ENCODE results near the gene PRDX6. TPM values are rescaled to one million over a fixed set of nuclear protein-coding genes. Genes with fewer than 3 reads are reported as not detected.

PRDX6 gene
- total and polyA plus RNA-seq, 2 of the 8 experiments (the other 6 are each of a cell fraction or from before 2014, with no cell fraction given): 348 to 677 TPM

DNA sequence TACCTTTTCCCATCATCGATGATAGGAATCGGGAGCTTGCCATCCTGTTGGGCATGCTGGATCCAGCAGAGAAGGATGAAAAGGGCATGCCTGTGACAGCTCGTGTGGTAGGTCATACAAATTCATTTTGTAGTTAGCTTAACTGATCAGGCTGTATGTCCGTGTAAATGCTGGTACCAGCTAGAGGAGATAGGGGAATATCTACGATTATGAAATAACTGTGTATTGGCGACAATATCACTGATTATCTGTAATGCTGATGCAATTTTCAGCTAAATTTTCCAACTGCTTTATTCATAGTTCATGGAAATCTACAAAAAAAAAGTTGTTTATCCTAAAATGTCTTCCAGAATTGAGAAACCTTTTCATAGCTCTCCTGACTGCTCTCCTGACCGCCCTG is 8.3 kb downstream of the PRDX6 start:
- no peak overlapping the region for H4K91ac ChIP-seq (replicated peaks; ENCODE audit: insufficient read length, low read length)
- no peak overlapping the region for H3K4me3 ChIP-seq (ENCODE audit: extremely low read depth in 1 of 4, insufficient read depth in 2 of 4, low read depth in 3 of 4, low read length in 4 of 4)
- H3K27me3 ChIP-seq (replicated peaks in 1 of 4; ENCODE audit: control insufficient read depth in 3 of 4, extremely low read depth in 1 of 4, insufficient read depth in 3 of 4, low read length in 3 of 4): no peaks in the 10 kb centered on the region
- WGBS, 2 experiments (ENCODE audit: extremely low coverage in 1 of 2, insufficient coverage in 1 of 2, insufficient read length in 1 of 2, insufficient replicate concordance in 2 of 2, low coverage in 1 of 2, low lambda C conversion rate in 2 of 2, missing lambda C conversion rate in 1 of 2): 92% methylated on average over 7 of the region's 7 CpGs; no CpG with 5 or more reads in 1 of the 2 experiments
- no peak overlapping the region for H3K18ac ChIP-seq (ENCODE audit: extremely low read depth, low read length)
- H3K14ac ChIP-seq (ENCODE audit: insufficient read length): no peak overlapping the region
- H3K9ac ChIP-seq (replicated peaks in 1 of 4; ENCODE audit: extremely low read depth in 1 of 4, low read depth in 3 of 4, low read length in 3 of 4): no peak overlapping the region
- peaks cover 2 to 4% of the 10 kb centered on the region in 2 experiments for H4K20me1 ChIP-seq (replicated peaks in 1 of 2; ENCODE audit: control insufficient read depth in 1 of 2, insufficient read depth in 2 of 2, low read length in 2 of 2)
- FAIRE-seq (no peak), DNase-seq (ENCODE audit: low read depth in 1 of 2, low spot score in 2 of 2) (no peak)
- CTCF ChIA-PET (ENCODE audit: partially characterized antibody): interaction anchor here (1.3 to 1.7 kb wide), 3 partner anchors 21 to 54 kb away, joined by 4 to 7 read pairs (median 5); no protein-coding TSS in a partner anchor
- peaks cover 51 to 88% (median 75%) of the 10 kb centered on the region in 4 experiments for H3K36me3 ChIP-seq (ENCODE audit: control insufficient read depth in 2 of 4, insufficient read depth in 4 of 4, low read length in 3 of 4)
- no peak overlapping the region for H2BK12ac ChIP-seq (ENCODE audit: low read depth, low read length)
- H3K56ac ChIP-seq (replicated peaks; ENCODE audit: insufficient read length, low read depth, low read length): no peak overlapping the region
- H3K9me3 ChIP-seq (ENCODE audit: insufficient read depth in 2 of 2, low read depth in 1 of 2, low read length in 1 of 2): no peaks in the 10 kb centered on the region
- no peak overlapping the region for H2BK15ac ChIP-seq (ENCODE audit: low read length)
- no peak overlapping the region for H2AFZ ChIP-seq (ENCODE audit: low read length)
- no peaks in the 10 kb centered on the region for H3K23me2 ChIP-seq (ENCODE audit: low read depth, low read length)
- H3K79me1 ChIP-seq (ENCODE audit: low read depth, low read length): no peaks in the 10 kb centered on the region
- no peak overlapping the region for H2BK120ac ChIP-seq (replicated peaks; ENCODE audit: low read depth, low read length)
- no peak overlapping the region for H2BK5ac ChIP-seq (ENCODE audit: low read depth, low read length)
- peaks cover 0 to 3% (median 1%) of the 10 kb centered on the region in 4 experiments; a peak in 2 of 7 replicates for H3K4me1 ChIP-seq (replicated peaks in 1 of 4; ENCODE audit: control insufficient read depth in 3 of 4, insufficient read depth in 4 of 4, low read length in 3 of 4)
- no peak overlapping the region for H3K4ac ChIP-seq (replicated peaks; ENCODE audit: insufficient read length, low read depth, low read length)
- H3K27ac ChIP-seq (ENCODE audit: low read depth, low read length): no peak overlapping the region
- H3K4me2 ChIP-seq (ENCODE audit: insufficient read depth in 1 of 2, low read depth in 2 of 2, low read length in 2 of 2): no peak overlapping the region
- no peak overlapping the region for H3K23ac ChIP-seq (ENCODE audit: insufficient read length)
- no peak overlapping the region for H4K8ac ChIP-seq (ENCODE audit: extremely low read depth, insufficient read depth, low read length)
- no peak overlapping the region for H2AK5ac ChIP-seq (ENCODE audit: low read depth, low read length)
- peaks cover 0 to 28% of the 10 kb centered on the region in 2 experiments; a peak in 2 of 4 replicates for H3K79me2 ChIP-seq (ENCODE audit: control insufficient read depth in 1 of 2, insufficient read depth in 2 of 2, low read length in 2 of 2)
- H2BK20ac ChIP-seq (ENCODE audit: low read length): no peak overlapping the region
- TF ChIP-seq HDAC6 (IDR thresholded peaks at IDR 0.05; ENCODE audit: low read depth, low read length) (no peak), EZH2 (IDR thresholded peaks at IDR 0.05; ENCODE audit: low read depth, low read length, severe bottlenecking) (no peak), TEAD4 (IDR thresholded peaks at IDR 0.05; ENCODE audit: low read depth, low read length) (no peak), KDM1A (IDR thresholded peaks at IDR 0.05; ENCODE audit: borderline replicate concordance, low read length) (no peak), JUN (IDR thresholded peaks at IDR 0.05; ENCODE audit: low read depth, low read length) (no peak), SAP30 (IDR thresholded peaks at IDR 0.05; ENCODE audit: insufficient read depth, insufficient replicate concordance, low read length) (no peak)
- POLR2A ChIA-PET (ENCODE audit: partially characterized antibody): interaction anchor here (0.9 to 1.7 kb wide), 7 partner anchors 8 to 200 kb away, joined by 3 to 8 read pairs (median 3); partner anchors contain the start of gene PRDX6
- H4K5ac ChIP-seq (ENCODE audit: insufficient read length, low read depth, low read length): no peak overlapping the region

Measured in H1 (cell line).